ENCODE results near the gene SYNGR1. TPM values are rescaled to one million over a fixed set of nuclear protein-coding genes. Genes with fewer than 3 reads are reported as not detected.

SYNGR1 gene
- total and polyA plus RNA-seq, 2 of the 8 experiments (the other 6 are each of a cell fraction or from before 2014, with no cell fraction given), result 32.5 to 84.7 TPM

DNA sequence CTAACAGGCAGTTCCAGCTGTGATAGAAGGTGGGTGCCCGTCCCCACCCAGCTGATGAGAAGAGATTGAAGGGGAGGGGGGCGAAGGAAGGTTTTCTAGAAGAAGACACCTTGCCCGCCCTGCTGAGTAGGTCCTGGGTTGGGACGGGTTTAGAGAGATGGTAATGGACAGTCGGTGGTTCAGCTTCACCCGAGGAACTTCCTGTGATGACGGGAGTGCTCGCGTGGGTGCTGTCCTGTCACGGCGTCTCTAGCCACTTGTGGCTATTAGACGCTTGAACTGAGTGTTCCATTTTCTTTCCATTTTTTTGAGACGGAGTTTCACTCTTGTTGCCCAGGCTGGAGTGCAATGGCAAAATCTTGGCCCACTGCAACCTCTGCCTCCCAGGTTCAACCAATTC is 79.4 kb downstream of the SYNGR1 start:
- Histone ChIP-seq H2BK120ac (replicated peaks; ENCODE audit: low read depth, low read length) (peak overlapping the region; percentile 63), H4K91ac (replicated peaks; ENCODE audit: insufficient read length, low read length) (peak overlapping the region; percentile 83), H3K23ac (ENCODE audit: insufficient read length) (no peak overlapping the region), H3K4ac (replicated peaks; ENCODE audit: insufficient read length, low read depth, low read length) (peak overlapping the region; percentile 92), H2AK5ac (ENCODE audit: low read depth, low read length) (0 out of 2 replicates have a peak overlapping the region, but pooled peaks have one; percentile 57), H3K18ac (ENCODE audit: extremely low read depth, low read length) (peak overlapping the region; percentile 84), H2BK5ac (ENCODE audit: low read depth, low read length) (peak overlapping the region; percentile 98), H4K8ac (ENCODE audit: extremely low read depth, insufficient read depth, low read length) (peak overlapping the region; percentile 91), H3K56ac (replicated peaks; ENCODE audit: insufficient read length, low read depth, low read length) (peak overlapping the region; percentile 72), H4K5ac (ENCODE audit: insufficient read length, low read depth, low read length) (no peak overlapping the region), H3K4me1 (replicated peaks in 1 of 4; ENCODE audit: control insufficient read depth in 3 of 4, insufficient read depth in 4 of 4, low read length in 3 of 4) (peaks cover 8 to 23% (median 17%) of the 10 kb centered on the region in 4 experiments), H3K4me2 (ENCODE audit: insufficient read depth in 1 of 2, low read depth in 2 of 2, low read length in 2 of 2) (peak overlapping the region; percentile 14 to 55), H3K14ac (ENCODE audit: insufficient read length) (no peak overlapping the region), H3K79me2 (ENCODE audit: control insufficient read depth in 1 of 2, insufficient read depth in 2 of 2, low read length in 2 of 2) (no peaks in the 10 kb centered on the region), H3K23me2 (ENCODE audit: low read depth, low read length) (no peaks in the 10 kb centered on the region; the same call in 1 of the 2 replicates), H3K27ac (ENCODE audit: low read depth, low read length) (peak overlapping the region; percentile 46; the same call in 1 of the 2 replicates), H4K20me1 (replicated peaks in 1 of 2; ENCODE audit: control insufficient read depth in 1 of 2, insufficient read depth in 2 of 2, low read length in 2 of 2) (peaks cover 0 to 3% of the 10 kb centered on the region in 2 experiments), H3K79me1 (ENCODE audit: low read depth, low read length) (no peaks in the 10 kb centered on the region; the same call in 1 of the 2 replicates), H3K4me3 (ENCODE audit: extremely low read depth in 1 of 4, insufficient read depth in 2 of 4, low read depth in 3 of 4, low read length in 4 of 4) (peak overlapping the region in 2 of 4 experiments; percentile 19 to 32; a peak in 2 of 8 replicates), H2AFZ (ENCODE audit: low read length) (no peak overlapping the region), H2BK20ac (ENCODE audit: low read length) (peak overlapping the region; percentile 99; the same call in 1 of the 2 replicates), H2BK12ac (ENCODE audit: low read depth, low read length) (peak overlapping the region; percentile 94; the same call in 1 of the 2 replicates), H3K9ac (replicated peaks in 1 of 4; ENCODE audit: extremely low read depth in 1 of 4, low read depth in 3 of 4, low read length in 3 of 4) (peak overlapping the region in 2 of 4 experiments; percentile 25 to 34; a peak in 3 of 7 replicates), H3K36me3 (ENCODE audit: control insufficient read depth in 2 of 4, insufficient read depth in 4 of 4, low read length in 3 of 4) (peaks cover 0 to 11% (median 3%) of the 10 kb centered on the region in 4 experiments; a peak in 4 of 8 replicates), H2BK15ac (ENCODE audit: low read length) (peak overlapping the region; percentile 63; the same call in 1 of the 2 replicates), H3K27me3 (replicated peaks in 1 of 4; ENCODE audit: control insufficient read depth in 3 of 4, extremely low read depth in 1 of 4, insufficient read depth in 3 of 4, low read length in 3 of 4) (no peaks in the 10 kb centered on the region), H3K9me3 (ENCODE audit: insufficient read depth in 2 of 2, low read depth in 1 of 2, low read length in 1 of 2) (no peaks in the 10 kb centered on the region)
- DNase-seq (ENCODE audit: low read depth in 1 of 2, low spot score in 2 of 2) (no peak), FAIRE-seq (no peak)
- ChIA-PET POLR2A (ENCODE audit: partially characterized antibody) (interaction anchor here (0.6 to 5.5 kb wide), 8 partner anchors 9 to 115 kb away, joined by 3 to 48 read pairs (median 6); partner anchors contain the start of genes ATF4, RPL3 and TAB1), CTCF (ENCODE audit: partially characterized antibody) (interaction anchor here (1.0 to 2.8 kb wide), 9 partner anchors 12 to 545 kb away, joined by 3 to 19 read pairs (median 5); no protein-coding TSS in a partner anchor)
- 90% methylated on average over 13 of the region's 13 CpGs; no CpG with 5 or more reads in 1 of the 2 experiments for WGBS, 2 experiments (ENCODE audit: extremely low coverage in 1 of 2, insufficient coverage in 1 of 2, insufficient read length in 1 of 2, insufficient replicate concordance in 2 of 2, low coverage in 1 of 2, low lambda C conversion rate in 2 of 2, missing lambda C conversion rate in 1 of 2)
- TF ChIP-seq, protein P1, sequence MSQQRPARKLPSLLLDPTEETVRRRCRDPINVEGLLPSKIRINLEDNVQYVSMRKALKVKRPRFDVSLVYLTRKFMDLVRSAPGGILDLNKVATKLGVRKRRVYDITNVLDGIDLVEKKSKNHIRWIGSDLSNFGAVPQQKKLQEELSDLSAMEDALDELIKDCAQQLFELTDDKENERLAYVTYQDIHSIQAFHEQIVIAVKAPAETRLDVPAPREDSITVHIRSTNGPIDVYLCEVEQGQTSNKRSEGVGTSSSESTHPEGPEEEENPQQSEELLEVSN (IDR thresholded peaks at IDR 0.05), result no peak
- no peak for TF ChIP-seq JUND (IDR thresholded peaks at IDR 0.05; ENCODE audit: low read length)
